Neural cell (in vitro differentiated cells): ENCODE results near the gene ZIC1. TPM values are rescaled to one million over a fixed set of nuclear protein-coding genes. Genes with fewer than 3 reads are reported as not detected.
A peak's percentile ranks its signal among the peaks of the same experiment; 100 is the strongest.

Experiments used
- H2AFZ ChIP-seq: fragments of 200-600, 300-800 bp; sonication (generic), shearing (Covaris generic); 2 replicates; pipeline ENCODE4 v1.6.0; 2014; ENCODE audit warnings: low read depth, mild to moderate bottlenecking, antibody characterized with exemption, low read length, moderate library complexity
- H3F3A ChIP-seq: fragments of 200-600 bp; shearing (Covaris generic); 2 replicates; pipeline ENCODE4 v1.6.1; 2016; ENCODE audit warnings: mild to moderate bottlenecking, moderate library complexity, mixed read lengths, antibody characterized with exemption, low read length; ENCODE audit not compliant: insufficient read depth, poor library complexity, severe bottlenecking
- H3K27ac ChIP-seq: fragments of 200-600, 300-800 bp; sonication (generic), shearing (Covaris generic); 2 replicates; pipeline ENCODE4 v1.5.1; 2014; ENCODE audit warnings: mild to moderate bottlenecking, low read length, moderate library complexity
- H3K27me3 ChIP-seq: fragments of 300-800, 200-600 bp; sonication (generic), shearing (Covaris generic); 2 replicates; pipeline ENCODE4 v1.6.0; 2014; ENCODE audit warnings: mild to moderate bottlenecking, low read depth, low read length, moderate library complexity; ENCODE audit not compliant: insufficient read depth
- H3K36me3 ChIP-seq: fragments of 300-800, 200-600 bp; sonication (generic), shearing (Covaris generic); 2 replicates; pipeline ENCODE4 v1.5.1; 2014; ENCODE audit warnings: mild to moderate bottlenecking, antibody characterized with exemption, low read length, moderate library complexity; ENCODE audit not compliant: insufficient read depth
- H3K4me2 ChIP-seq: fragments of 300-800, 200-600 bp; sonication (generic), shearing (Covaris generic); 2 replicates; pipeline ENCODE4 v1.6.0; 2014; ENCODE audit warnings: mild to moderate bottlenecking, low read length
- H3K4me3 ChIP-seq: fragments of 300-800, 200-600 bp; sonication (generic), shearing (Covaris generic); 2 replicates; pipeline ENCODE4 v1.5.1; 2014; ENCODE audit warnings: mild to moderate bottlenecking, low read length, moderate library complexity
- H3K79me2 ChIP-seq: fragments of 200-600 bp; shearing (Covaris generic); replicated peaks from 2 replicates; pipeline ENCODE4 v1.6.0; 2014; ENCODE audit warnings: mild to moderate bottlenecking, low read length, moderate library complexity; ENCODE audit not compliant: insufficient read depth
- H3K9ac ChIP-seq: fragments of 300-800, 200-600 bp; sonication (generic), shearing (Covaris generic); 2 replicates; pipeline ENCODE4 v1.6.1; 2016; ENCODE audit warnings: mild to moderate bottlenecking, low read length, mixed read lengths
- H3K9me2 ChIP-seq: fragments of 200-600 bp; shearing (Covaris generic); 2 replicates; pipeline ENCODE4 v1.6.1; 2016; ENCODE audit warnings: mild to moderate bottlenecking, low read length, mixed read lengths; ENCODE audit not compliant: insufficient read depth
- H3K9me3 ChIP-seq: fragments of 200-600, 300-800 bp; sonication (generic), shearing (Covaris generic); 2 replicates; pipeline ENCODE4 v1.6.1; 2016; ENCODE audit warnings: mild to moderate bottlenecking, mixed run types, low read length, moderate library complexity, mixed read lengths
- H4K20me1 ChIP-seq: fragments of 200-600 bp; shearing (Covaris generic); 2 replicates; pipeline ENCODE4 v1.6.1; 2016; ENCODE audit warnings: mild to moderate bottlenecking, mixed run types; ENCODE audit not compliant: insufficient read depth
- CTCF ChIP-seq: fragments of 450-650 bp; IDR thresholded peaks from 2 replicates; pipeline ENCODE4 v1.5.1; 2014; ENCODE audit warnings: antibody characterized with exemption, mild to moderate bottlenecking, moderate library complexity; ENCODE audit not compliant: poor library complexity, severe bottlenecking
- EP300 ChIP-seq: fragments of 450-650 bp; conservative IDR thresholded peaks from 2 replicates; pipeline ENCODE4 v1.6.1; 2014; ENCODE audit warnings: antibody characterized with exemption, mild to moderate bottlenecking, moderate library complexity; ENCODE audit not compliant: poor library complexity, severe bottlenecking
- EZH2 ChIP-seq: fragments of 200-600, 300-800 bp; shearing (Covaris generic), sonication (generic); IDR thresholded peaks from 2 replicates; pipeline ENCODE4 v1.6.1; 2014; ENCODE audit warnings: antibody characterized with exemption, low read length, borderline replicate concordance, mild to moderate bottlenecking; ENCODE audit not compliant: insufficient read depth, poor library complexity, severe bottlenecking
- MXI1 ChIP-seq: fragments of 450-650 bp; conservative IDR thresholded peaks from 2 replicates; pipeline ENCODE4 v1.6.1; 2014; ENCODE audit warnings: antibody characterized with exemption, mild to moderate bottlenecking; ENCODE audit not compliant: poor library complexity, severe bottlenecking
- POLR2AphosphoS5 ChIP-seq: IDR thresholded peaks from 2 replicates; pipeline ENCODE4 v1.6.1; 2012
- RAD21 ChIP-seq: fragments of 450-650 bp; conservative IDR thresholded peaks from 2 replicates; pipeline ENCODE4 v1.6.1; 2014; ENCODE audit warnings: antibody characterized with exemption, mild to moderate bottlenecking, moderate library complexity
- REST ChIP-seq: IDR thresholded peaks from 2 replicates; pipeline ENCODE4 v1.6.1; 2012; ENCODE audit warnings: borderline replicate concordance
- SMC3 ChIP-seq: fragments of 450-650 bp; conservative IDR thresholded peaks from 2 replicates; pipeline ENCODE4 v1.6.1; 2014; ENCODE audit warnings: antibody characterized with exemption, mild to moderate bottlenecking, moderate library complexity; ENCODE audit not compliant: poor library complexity
- TAF1 ChIP-seq: IDR thresholded peaks from 2 replicates; pipeline ENCODE4 v1.6.1; 2012; ENCODE audit warnings: low read depth
- polyA plus RNA-seq: library from polyadenylated mRNA; depleted of rRNA; stranded (reverse); fragments of >200 nt; gene quantifications from 2 replicates; pipeline ENCODE4 v1.2.3, GENCODE V29; 2014

Gene ZIC1
- polyA plus RNA-seq, 1 donor from 2014 or later, result 183 TPM

- peak overlapping the region; percentile 92 for H3K4me3 ChIP-seq
- H3K79me2 ChIP-seq, result peaks cover 96% of the 10 kb centered on the region
- no peak for TF ChIP-seq TAF1
- TF ChIP-seq RAD21, result no peak
- TF ChIP-seq POLR2AphosphoS5, result no peak
- no peak for TF ChIP-seq EZH2
- TF ChIP-seq REST, result no peak
- no peak for TF ChIP-seq MXI1
- TF ChIP-seq CTCF, result no peak
- TF ChIP-seq EP300, result no peak
- TF ChIP-seq SMC3, result no peak
- no peaks in the 10 kb centered on the region for H3K9me3 ChIP-seq
- H4K20me1 ChIP-seq, result no peaks in the 10 kb centered on the region
- H2AFZ ChIP-seq, result no peak overlapping the region
- H3F3A ChIP-seq, result peaks cover 10% of the 10 kb centered on the region
- peak overlapping the region; percentile 89 for H3K4me2 ChIP-seq
- peak overlapping the region; percentile 92 for H3K27ac ChIP-seq
- peaks cover 22% of the 10 kb centered on the region for H3K27me3 ChIP-seq
- H3K9me2 ChIP-seq, result no peaks in the 10 kb centered on the region
- H3K9ac ChIP-seq, result peak overlapping the region; percentile 80
- no peaks in the 10 kb centered on the region for H3K36me3 ChIP-seq
Observed at GRCh38 chr3:147411238-147411814, 2.2 kb downstream of the ZIC1 start.

GRCh38 chr3:147411815-147412241 lies 2.7 kb downstream of the ZIC1 start:
- Histone ChIP-seq H3K4me2 (peak overlapping the region; percentile 89), H2AFZ (no peak overlapping the region), H3K27ac (peak overlapping the region; percentile 92), H3K4me3 (peak overlapping the region; percentile 92), H4K20me1 (no peaks in the 10 kb centered on the region), H3K9me2 (no peaks in the 10 kb centered on the region), H3K9me3 (no peaks in the 10 kb centered on the region), H3K79me2 (peaks cover 96% of the 10 kb centered on the region), H3K27me3 (peaks cover 18% of the 10 kb centered on the region), H3K9ac (peak overlapping the region; percentile 80), H3K36me3 (no peaks in the 10 kb centered on the region), H3F3A (peaks cover 6% of the 10 kb centered on the region)
- TF ChIP-seq TAF1 (no peak), SMC3 (no peak), EZH2 (no peak), CTCF (no peak), EP300 (no peak), POLR2AphosphoS5 (no peak), MXI1 (no peak), REST (no peak), RAD21 (no peak)
